Smooth muscle cell (in vitro differentiated cells): ENCODE results near the gene EML1. TPM values are rescaled to one million over a fixed set of nuclear protein-coding genes. Genes with fewer than 3 reads are reported as not detected.

Source experiments
- DNase-seq: peaks from one replicate; lab custom pipeline; 2025; ENCODE audit not compliant: unreplicated experiment; lab: John Stamatoyannopoulos, UW
- H2AFZ ChIP-seq: fragments of 200-600 bp; sonication (generic); 2 replicates; pipeline ENCODE4 v1.6.0; 2016; ENCODE audit warnings: antibody characterized with exemption, low read depth, mild to moderate bottlenecking
- H3F3A ChIP-seq: fragments of 200-600 bp; sonication (generic); 2 replicates; pipeline ENCODE4 v1.6.0; 2017; ENCODE audit warnings: antibody characterized with exemption, low read depth
- H3K27ac ChIP-seq: fragments of 200-600 bp; sonication (generic); 2 replicates; pipeline ENCODE4 v1.5.1; 2016; ENCODE audit warnings: low read depth, mild to moderate bottlenecking
- H3K27me3 ChIP-seq: fragments of 200-600 bp; sonication (generic); 2 replicates; pipeline ENCODE4 v1.6.1; 2016; ENCODE audit warnings: low read depth, mild to moderate bottlenecking
- H3K36me3 ChIP-seq: fragments of 200-600 bp; sonication (generic); 2 replicates; pipeline ENCODE4 v1.5.1; 2016; ENCODE audit warnings: low read depth
- H3K4me1 ChIP-seq: fragments of 200-600 bp; sonication (generic); 2 replicates; pipeline ENCODE4 v1.5.1; 2016; ENCODE audit warnings: low read depth
- H3K4me2 ChIP-seq: fragments of 200-600 bp; sonication (generic); 2 replicates; pipeline ENCODE4 v1.6.0; 2016; ENCODE audit warnings: mild to moderate bottlenecking
- H3K4me3 ChIP-seq: fragments of 200-600 bp; sonication (generic); 2 replicates; pipeline ENCODE4 v1.5.1; 2016; ENCODE audit warnings: mild to moderate bottlenecking
- H3K79me2 ChIP-seq: fragments of 200-600 bp; sonication (generic); 2 replicates; pipeline ENCODE4 v1.6.0; 2016; ENCODE audit warnings: low read depth, mild to moderate bottlenecking
- H3K9ac ChIP-seq: fragments of 200-600 bp; sonication (generic); 2 replicates; pipeline ENCODE4 v1.6.0; 2016; ENCODE audit warnings: low read depth
- H3K9me3 ChIP-seq: fragments of 200-600 bp; sonication (generic); replicated peaks from 2 replicates; pipeline ENCODE4 v1.5.1; 2016; ENCODE audit warnings: low read depth
- H4K20me1 ChIP-seq: fragments of 200-600 bp; sonication (generic); 2 replicates; pipeline ENCODE4 v1.6.0; 2016; ENCODE audit warnings: low read depth
- CTCF ChIP-seq: fragments of 200-600 bp; sonication (generic); IDR thresholded peaks from 2 replicates; pipeline ENCODE4 v1.5.1; 2017; ENCODE audit warnings: borderline replicate concordance, mild to moderate bottlenecking, antibody characterized with exemption; ENCODE audit not compliant: insufficient read depth, poor library complexity, severe bottlenecking
- WGBS: methylation state at CpG from one replicate; pipeline ENCODE4 v1.1.7; 2016; ENCODE audit warnings: low lambda C conversion rate; 5-methylcytosine and 5-hydroxymethylcytosine counted together
- polyA plus RNA-seq: library from polyadenylated mRNA; unstranded; fragments of >200 nt; fragmentation: Nextera tagmentation; extraction: Ambion mirVana; gene quantifications from 2 replicates; pipeline ENCODE4 v1.2.1, GENCODE V29; 2016
- total RNA-seq: library from RNA; depleted of rRNA; stranded (reverse); fragments of >200 nt; gene quantifications from 2 replicates; pipeline ENCODE4 v1.2.3, GENCODE V29; 2014

EML1 gene
- total RNA-seq (16.5 and 31.2 TPM in 2 replicates), polyA plus RNA-seq (13.0 and 14.4 TPM in 2 replicates)

- peak within 1 kb of the TSS; percentile 89 for H3K9ac ChIP-seq
- peaks cover 20% of the 10 kb centered on the region for H3K4me1 ChIP-seq
- no peak for TF ChIP-seq CTCF
- peak within 1 kb of the TSS; percentile 98 for H3K4me2 ChIP-seq
- H3K36me3 ChIP-seq, result no peaks in the 10 kb centered on the region
- H3K9me3 ChIP-seq, result no peaks in the 10 kb centered on the region
- H3F3A ChIP-seq, result peaks cover 12% of the 10 kb centered on the region
- peak; percentile 59 for DNase-seq
- H2AFZ ChIP-seq, result peak within 1 kb of the TSS; percentile 92
- peaks cover 35% of the 10 kb centered on the region for H3K79me2 ChIP-seq
- peak within 1 kb of the TSS; percentile 82 for H3K4me3 ChIP-seq
- no peaks in the 10 kb centered on the region for H3K27me3 ChIP-seq
- peak within 1 kb of the TSS; percentile 78 for H3K27ac ChIP-seq
- 1% methylated on average over 17 of the region's 121 CpGs for WGBS
- H4K20me1 ChIP-seq, result peaks cover 40% of the 10 kb centered on the region
Observed at GRCh38 chr14:99793213-99794150, at the start of gene EML1. Gene EML1, plus strand, starts transcription at chr14:99793413. Its CDS starts 64 bp downstream, at chr14:99793477.

GRCh38 chr14:99744199-99744872 lies 48.9 kb upstream of the EML1 start:
- peaks cover 13% of the 10 kb centered on the region for H3K4me1 ChIP-seq

GRCh38 chr14:99744873-99745224 lies 48.4 kb upstream of the EML1 start:
- no peak for DNase-seq
- Histone ChIP-seq H3K9me3 (no peaks in the 10 kb centered on the region), H2AFZ (no peak overlapping the region), H3K36me3 (no peaks in the 10 kb centered on the region), H3K27ac (peak overlapping the region; percentile 71), H3K4me2 (peak overlapping the region; percentile 71), H3K79me2 (no peaks in the 10 kb centered on the region), H3K27me3 (peaks cover 13% of the 10 kb centered on the region), H4K20me1 (no peaks in the 10 kb centered on the region), H3K9ac (peak overlapping the region; percentile 52), H3K4me3 (no peak overlapping the region), H3K4me1 (peaks cover 13% of the 10 kb centered on the region), H3F3A (peaks cover 9% of the 10 kb centered on the region)
- WGBS, result 44% methylated on average over 7 of the region's 7 CpGs
- no peak for TF ChIP-seq CTCF

More at GRCh38 chr14:99744199-99744872, 48.9 kb upstream of the EML1 start:
- Histone ChIP-seq H4K20me1 (no peaks in the 10 kb centered on the region), H3K27ac (peak overlapping the region; percentile 71), H3K4me2 (peak overlapping the region; percentile 71), H2AFZ (no peak overlapping the region), H3K9ac (peak overlapping the region; percentile 52), H3F3A (peaks cover 9% of the 10 kb centered on the region), H3K36me3 (no peaks in the 10 kb centered on the region), H3K4me3 (no peak overlapping the region), H3K79me2 (no peaks in the 10 kb centered on the region), H3K27me3 (peaks cover 8% of the 10 kb centered on the region), H3K9me3 (no peaks in the 10 kb centered on the region)
- no peak for TF ChIP-seq CTCF
- DNase-seq, result no peak
- WGBS, result 11% methylated on average over 11 of the region's 11 CpGs
